K562 (cell line): ENCODE data around the gene MFSD2B. TPM values are rescaled to one million over a fixed set of nuclear protein-coding genes. Genes with fewer than 3 reads are reported as not detected.

ENCODE experiments used
- ATAC-seq: fragments of 200-7000 bp; cut with Tn5 transposase; 3 replicates; pipeline ENCODE4 v1.9.1; 2020; ENCODE audit warnings: moderate library complexity
- BruUV-seq: library from RNA; stranded (reverse); fragments of 400-500 nt; replicated peaks from 2 replicates; lab custom pipeline; 2021; lab: Mats Ljungman, UMichigan
- CTCF ChIA-PET: fragments of 300-600 bp; formaldehyde crosslinking; extraction: SDS; loops from one replicate; lab custom pipeline; 2021; ENCODE audit warnings: low intra/inter-chr PET ratio; lab: Yijun Ruan, JAX
- POLR2A ChIA-PET: fragments of 300-600, 350-650 bp; sonication (Branson Sonifier 250); formaldehyde crosslinking; extraction: SDS; loops from one replicate; lab custom pipeline; 2021; ENCODE audit warnings: antibody characterized with exemption, inconsistent platforms; lab: Yijun Ruan, JAX
- DNase-seq, 4 experiments: peaks; one replicate each; pipeline versions ENCODE4 v3.0.0 to v3.0.0-alpha.2; 2011 to 2018; ENCODE audit warnings: low spot score in 3 of 4, mixed read lengths in 3 of 4; ENCODE audit errors: extremely low read depth in 1 of 4
- FAIRE-seq: peaks from 2 replicates; lab custom pipeline; 2011; peaks lifted over from hg19 to GRCh38; lab: Jason Lieb, UNC
- H2AFZ ChIP-seq: 2 replicates; pipeline ENCODE4 v1.6.0; 2011; ENCODE audit warnings: low read depth, low read length, control low read depth, inconsistent platforms
- H3K27ac ChIP-seq: fragments of 200-600 bp; 3 replicates; pipeline ENCODE4 v1.8.0; 2011; ENCODE audit warnings: low read depth, mild to moderate bottlenecking, control low read depth, inconsistent platforms, low read length, moderate library complexity, mixed read lengths; ENCODE audit errors: extremely low read depth
- H3K27me3 ChIP-seq, 2 experiments: fragments of 300-600 bp in 1 of 2; 2 replicates in 1 of 2; 3 replicates in 1 of 2; pipeline versions ENCODE4 v1.6.0 to v1.8.0; 2011; ENCODE audit warnings: inconsistent platforms in 2 of 2, low read length in 2 of 2, mild to moderate bottlenecking in 1 of 2, mixed read lengths in 1 of 2, moderate library complexity in 1 of 2; ENCODE audit not compliant: control insufficient read depth in 2 of 2, insufficient read depth in 2 of 2
- H3K36me3 ChIP-seq: fragments of 300-600 bp; 3 replicates; pipeline ENCODE4 v1.8.0; 2011; ENCODE audit warnings: mild to moderate bottlenecking, low read length, inconsistent platforms; ENCODE audit not compliant: control insufficient read depth, insufficient read depth
- H3K4me1 ChIP-seq, 2 experiments: fragments of 200-600 bp in 1 of 2; replicated peaks in 1 of 2; 2 replicates in 1 of 2; 3 replicates in 1 of 2; pipeline versions ENCODE4 v1.5.1 to v1.8.0; 2011; ENCODE audit warnings: inconsistent platforms in 2 of 2, low read length in 2 of 2, mild to moderate bottlenecking in 1 of 2, mixed read lengths in 1 of 2, moderate library complexity in 1 of 2; ENCODE audit not compliant: control insufficient read depth in 2 of 2, insufficient read depth in 2 of 2
- H3K4me2 ChIP-seq: 2 replicates; pipeline ENCODE4 v1.6.1; 2011; ENCODE audit warnings: low read length, control low read depth, inconsistent platforms, mixed read lengths; ENCODE audit not compliant: insufficient read depth
- H3K4me3 ChIP-seq: fragments of 200-600 bp; sonication (generic), shearing (Covaris generic); 2 replicates; pipeline ENCODE4 v1.5.1; 2016; ENCODE audit warnings: control low read depth, inconsistent platforms
- H3K79me2 ChIP-seq: fragments of 200-600 bp; 3 replicates; pipeline ENCODE4 v1.8.0; 2011; ENCODE audit warnings: low read length, inconsistent platforms; ENCODE audit not compliant: control insufficient read depth, insufficient read depth
- H3K9ac ChIP-seq, 2 experiments: 2 replicates each; pipeline versions ENCODE4 v1.6.0 to v1.6.1; 2011; ENCODE audit warnings: low read depth in 2 of 2, low read length in 2 of 2, control low read depth in 1 of 2, inconsistent platforms in 1 of 2, mild to moderate bottlenecking in 1 of 2, mixed read lengths in 1 of 2; ENCODE audit not compliant: insufficient read depth in 1 of 2
- H3K9me1 ChIP-seq: one replicate; pipeline ENCODE4 v1.6.0; 2011; ENCODE audit warnings: inconsistent platforms, mild to moderate bottlenecking, low read length, moderate library complexity; ENCODE audit not compliant: control insufficient read depth, insufficient read depth
- H3K9me3 ChIP-seq: replicated peaks from 2 replicates; pipeline ENCODE4 v1.5.1; 2011; ENCODE audit warnings: low read depth, low read length, inconsistent platforms; ENCODE audit not compliant: control insufficient read depth, insufficient read depth
- H4K20me1 ChIP-seq: replicated peaks from 2 replicates; pipeline ENCODE4 v1.6.1; 2011; ENCODE audit warnings: low read length, inconsistent platforms, mixed read lengths; ENCODE audit not compliant: control insufficient read depth, insufficient read depth
- ASH1L ChIP-seq: fragments of 450-650 bp; IDR thresholded peaks from 2 replicates; pipeline ENCODE4 v1.6.1; 2018; ENCODE audit warnings: borderline replicate concordance, mild to moderate bottlenecking, low read depth; ENCODE audit not compliant: partially characterized antibody
- NFIX ChIP-seq: fragments of 250-450 bp; sonication (Bioruptor Pico); IDR thresholded peaks from 2 replicates; pipeline ENCODE4 v1.4.0; 2020; ENCODE audit warnings: low read depth, mild to moderate bottlenecking, moderate library complexity
- PHB2 ChIP-seq: fragments of 450-650 bp; IDR thresholded peaks from 2 replicates; pipeline ENCODE4 v1.6.1; 2017; ENCODE audit warnings: low read depth
- PML ChIP-seq: IDR thresholded peaks from 2 replicates; pipeline ENCODE4 v1.6.1; 2012; ENCODE audit warnings: low read length, inconsistent platforms
- POLR2G ChIP-seq: fragments of 200-400 bp; formaldehyde crosslinking; IDR thresholded peaks from 2 replicates; pipeline ENCODE4 v1.6.1; 2017; ENCODE audit warnings: low read depth, mild to moderate bottlenecking, antibody characterized with exemption, low read length, moderate library complexity
- ZNF263 ChIP-seq: sonication (generic); formaldehyde crosslinking; IDR thresholded peaks from 2 replicates; pipeline ENCODE4 v1.8.0; 2022; ENCODE audit warnings: mild to moderate bottlenecking, missing genetic modification reagents, borderline replicate concordance
- ZNF695 ChIP-seq: fragments of 450-650 bp; formaldehyde crosslinking; IDR thresholded peaks from 2 replicates; pipeline ENCODE4 v1.4.0; 2020; ENCODE audit warnings: mild to moderate bottlenecking, moderate library complexity
- WGBS: fragments of 100-300 bp; shearing (Covaris generic); methylation state at CpG from one replicate; pipeline ENCODE4 v1.1.6; 2016; ENCODE audit warnings: low coverage, mixed read lengths; ENCODE audit not compliant: insufficient coverage; ENCODE audit errors: missing lambda C conversion rate; 5-methylcytosine and 5-hydroxymethylcytosine counted together
- in situ Hi-C: fragments of 300-500 bp; cut with MboI; formaldehyde crosslinking; loops from 4 replicates; pipeline ENCODE4 v1.15.0; 2018; ENCODE audit warnings: inconsistent platforms, mixed read lengths
- intact Hi-C: fragments of 100-400 bp; cut with micrococcal nuclease; formaldehyde crosslinking; loops from 2 replicates; pipeline ENCODE4 v1.14.2; 2022
- polyA plus RNA-seq, 8 experiments: library from polyadenylated mRNA; depleted of rRNA in 4 of 8; stranded (reverse) in 5 of 8; unstranded in 3 of 8; fragments of >200 nt; fragmentation: Nextera tagmentation in 2 of 8; fragmentation: Illumina TruSeq in 1 of 8; extraction: Ambion mirVana in 2 of 8; extraction: Trizol in 1 of 8; gene quantifications; 2 replicates each; pipeline versions ENCODE4 v1.2.1 to v1.2.3, GENCODE V29; 2011 to 2014; ENCODE audit warnings: inconsistent platforms in 1 of 8, missing spikeins in 1 of 8
- total RNA-seq, 7 experiments: library from RNA; depleted of rRNA in 6 of 7; stranded (reverse); fragments of >200 nt in 6 of 7; fragmentation: Illumina TruSeq in 2 of 7; extraction: Trizol in 2 of 7; gene quantifications; 2 replicates each; pipeline versions ENCODE4 v1.2.1 to v1.2.3, GENCODE V29; 2011 to 2021; ENCODE audit warnings: low replicate concordance in 1 of 7
- TF ChIP-seq, protein P1 (sequence below): sonication (generic); formaldehyde crosslinking; IDR thresholded peaks from 2 replicates; pipeline ENCODE4 v1.9.0; 2022; ENCODE audit warnings: mild to moderate bottlenecking, missing genetic modification reagents
- TF ChIP-seq, protein P2 (sequence below): fragments of 250-450 bp; sonication (Bioruptor Pico); IDR thresholded peaks from 2 replicates; pipeline ENCODE4 v1.4.0; 2020; ENCODE audit warnings: mild to moderate bottlenecking, moderate library complexity

MFSD2B gene
- total and polyA plus RNA-seq, 9 of the 15 experiments (the other 6 are each of a cell fraction or from before 2014, with no cell fraction given), result 2.6 to 10.9 (median 6.8) TPM

DNA sequence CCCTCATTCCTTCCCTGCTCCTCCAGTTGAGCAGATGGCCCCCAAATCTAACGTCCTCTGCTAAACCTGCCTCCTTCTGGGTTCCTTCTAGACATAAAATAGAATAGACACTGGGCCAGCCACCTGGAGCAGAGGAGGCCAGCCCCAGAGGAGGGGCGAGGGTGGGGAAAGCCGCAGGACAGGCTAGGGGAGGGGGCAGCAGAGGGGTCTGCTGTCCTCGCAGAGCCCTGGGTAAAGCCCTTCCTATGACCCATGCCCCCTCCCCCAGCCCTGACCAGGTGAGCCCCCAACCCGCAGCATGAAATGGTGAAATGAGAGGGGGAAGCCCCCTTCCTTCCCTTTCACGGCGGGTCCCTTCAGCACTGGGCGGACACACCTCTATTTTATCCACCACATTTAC lies 7.8 kb downstream of the MFSD2B start:
- DNase-seq (no peak), ATAC-seq (no peak), FAIRE-seq (no peak)
- peaks cover 17 to 41% of the 10 kb centered on the region in 2 experiments for H3K4me1 ChIP-seq
- intact Hi-C loops (loop anchor here (10.0 kb wide), 1 partner anchor 193 kb away; no protein-coding TSS in a partner anchor), in situ Hi-C loops (no loop called here)
- 93% methylated on average over 6 of the region's 8 CpGs for WGBS
- no peak overlapping the region for H3K4me3 ChIP-seq
- H2AFZ ChIP-seq, result no peak overlapping the region
- POLR2A ChIA-PET, result interaction anchor here (0.7 kb wide), 1 partner anchor 23 kb away, joined by 4 read pairs; no protein-coding TSS in a partner anchor
- CTCF ChIA-PET, result no interaction called here
- peaks cover 23% of the 10 kb centered on the region for H3K36me3 ChIP-seq
- peaks cover 6% of the 10 kb centered on the region for H4K20me1 ChIP-seq
- H3K79me2 ChIP-seq, result peaks cover 13% of the 10 kb centered on the region
- no peak overlapping the region for H3K27ac ChIP-seq
- TF ChIP-seq, protein P1, sequence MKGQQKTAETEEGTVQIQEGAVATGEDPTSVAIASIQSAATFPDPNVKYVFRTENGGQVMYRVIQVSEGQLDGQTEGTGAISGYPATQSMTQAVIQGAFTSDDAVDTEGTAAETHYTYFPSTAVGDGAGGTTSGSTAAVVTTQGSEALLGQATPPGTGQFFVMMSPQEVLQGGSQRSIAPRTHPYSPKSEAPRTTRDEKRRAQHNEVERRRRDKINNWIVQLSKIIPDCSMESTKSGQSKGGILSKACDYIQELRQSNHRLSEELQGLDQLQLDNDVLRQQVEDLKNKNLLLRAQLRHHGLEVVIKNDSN, result no peak
- TF ChIP-seq ZNF695 (CRISPR knock-in tag) (no peak), PML (no peak), NFIX (CRISPR knock-in tag) (no peak)
- TF ChIP-seq, all 486 proteins: peak for 0
- no peaks in the 10 kb centered on the region for H3K9me1 ChIP-seq
- H3K9me3 ChIP-seq, result no peaks in the 10 kb centered on the region
- BruUV-seq, result no TSS peak
- H3K4me2 ChIP-seq, result no peak overlapping the region
- H3K9ac ChIP-seq, result no peak overlapping the region
- H3K27me3 ChIP-seq, result no peaks in the 10 kb centered on the region

DNA sequence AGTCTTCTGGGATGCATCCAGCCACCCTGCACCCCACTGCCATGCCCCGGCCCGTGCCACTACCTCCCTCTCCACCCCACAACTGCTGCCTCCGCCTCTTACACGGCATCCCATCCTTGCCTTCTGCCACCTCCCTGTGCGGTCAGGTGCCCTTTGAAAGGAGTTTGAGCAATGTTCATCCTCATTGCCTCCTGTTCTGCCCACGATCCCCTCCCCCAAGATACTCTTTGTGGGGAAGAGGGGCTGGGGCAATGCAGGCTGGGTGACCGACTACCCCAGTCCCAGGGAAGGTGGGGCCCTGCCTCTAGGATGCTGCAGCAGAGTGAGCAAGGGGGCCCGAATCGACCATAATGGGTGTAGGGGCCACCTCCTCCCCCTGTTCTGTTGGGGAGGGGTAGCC lies 8.4 kb downstream of the MFSD2B start:
- Histone ChIP-seq H3K4me2 (no peak overlapping the region), H3K9ac (no peak overlapping the region), H3K36me3 (peaks cover 24% of the 10 kb centered on the region), H3K4me3 (no peak overlapping the region), H2AFZ (no peak overlapping the region), H4K20me1 (peaks cover 6% of the 10 kb centered on the region), H3K79me2 (peaks cover 7% of the 10 kb centered on the region), H3K9me3 (no peaks in the 10 kb centered on the region), H3K9me1 (no peaks in the 10 kb centered on the region), H3K27me3 (no peaks in the 10 kb centered on the region), H3K4me1 (peaks cover 12 to 40% of the 10 kb centered on the region in 2 experiments; a peak in 4 of 5 replicates), H3K27ac (no peak overlapping the region)
- ATAC-seq (no peak), FAIRE-seq (no peak), DNase-seq (no peak)
- in situ Hi-C loops, result no loop called here
- no TSS peak for BruUV-seq
- CTCF ChIA-PET, result no interaction called here
- 92% methylated on average over 8 of the region's 9 CpGs for WGBS
- TF ChIP-seq POLR2G, result peak; percentile 45; the same call in 1 of the 2 replicates
- no peak for TF ChIP-seq ZNF263 (CRISPR knock-in tag)
- no peak for TF ChIP-seq PHB2
- no peak for TF ChIP-seq ASH1L
- TF ChIP-seq, protein P2, sequence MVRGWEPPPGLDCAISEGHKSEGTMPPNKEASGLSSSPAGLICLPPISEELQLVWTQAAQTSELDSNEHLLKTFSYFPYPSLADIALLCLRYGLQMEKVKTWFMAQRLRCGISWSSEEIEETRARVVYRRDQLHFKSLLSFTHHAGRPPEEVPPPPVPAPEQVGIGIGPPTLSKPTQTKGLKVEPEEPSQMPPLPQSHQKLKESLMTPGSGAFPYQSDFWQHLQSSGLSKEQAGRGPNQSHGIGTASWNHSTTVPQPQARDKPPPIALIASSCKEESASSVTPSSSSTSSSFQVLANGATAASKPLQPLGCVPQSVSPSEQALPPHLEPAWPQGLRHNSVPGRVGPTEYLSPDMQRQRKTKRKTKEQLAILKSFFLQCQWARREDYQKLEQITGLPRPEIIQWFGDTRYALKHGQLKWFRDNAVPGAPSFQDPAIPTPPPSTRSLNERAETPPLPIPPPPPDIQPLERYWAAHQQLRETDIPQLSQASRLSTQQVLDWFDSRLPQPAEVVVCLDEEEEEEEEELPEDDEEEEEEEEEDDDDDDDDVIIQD (CRISPR knock-in tag), result no peak
- intact Hi-C loops, result loop anchor here (10.0 kb wide), 1 partner anchor 193 kb away; no protein-coding TSS in a partner anchor
- POLR2A ChIA-PET, result no interaction called here
